Measurements from ENCODE around the gene PAH.

PAH gene

GRCh38 chr12:102954134-102954533 lies 37.1 kb upstream of the PAH start:
- no peak for TF ChIP-seq CTCF (IDR thresholded peaks at IDR 0.05; ENCODE audit: low read depth, low read length, missing control alignments)
- H3K27me3 ChIP-seq (replicated peaks) = peaks cover 60% of the 10 kb centered on the region
- no peak overlapping the region for H3K4me3 ChIP-seq (ENCODE audit: low read depth, low read length)
- no peak for DNase-seq
- in situ Hi-C loops (cut with HindIII; ENCODE audit: low pct_ligation_motif_present, low sequenced_read_pairs) = loop anchor here (25.0 kb wide), 1 partner anchor 583 kb away; no protein-coding TSS in a partner anchor
- no peak overlapping the region for H3K27ac ChIP-seq
- H3K36me3 ChIP-seq (replicated peaks) = no peaks in the 10 kb centered on the region

- no peaks in the 10 kb centered on the region for H3K36me3 ChIP-seq (replicated peaks)
- no peak overlapping the region for H3K4me3 ChIP-seq (ENCODE audit: low read depth, low read length)
- H3K27me3 ChIP-seq (replicated peaks) = peaks cover 52% of the 10 kb centered on the region
- H3K27ac ChIP-seq = no peak overlapping the region
- TF ChIP-seq CTCF (IDR thresholded peaks at IDR 0.05; ENCODE audit: low read depth, low read length, missing control alignments) = no peak
- in situ Hi-C loops (cut with HindIII; ENCODE audit: low pct_ligation_motif_present, low sequenced_read_pairs) = loop anchor here (25.0 kb wide), 1 partner anchor 584 kb away; no protein-coding TSS in a partner anchor
- no peak for DNase-seq
These were observed 36.2 kb upstream of the PAH start for GRCh38 chr12:102953221-102953620.

GRCh38 chr12:102951841-102952240 lies 34.8 kb upstream of the PAH start:
- Histone ChIP-seq H3K27me3 (replicated peaks) (peaks cover 45% of the 10 kb centered on the region), H3K27ac (no peak overlapping the region), H3K36me3 (replicated peaks) (no peaks in the 10 kb centered on the region), H3K4me3 (ENCODE audit: low read depth, low read length) (no peak overlapping the region)
- in situ Hi-C loops (cut with HindIII; ENCODE audit: low pct_ligation_motif_present, low sequenced_read_pairs) = loop anchor here (25.0 kb wide), 1 partner anchor 585 kb away; no protein-coding TSS in a partner anchor
- no peak for TF ChIP-seq CTCF (IDR thresholded peaks at IDR 0.05; ENCODE audit: low read depth, low read length, missing control alignments)
- no peak for DNase-seq

GRCh38 chr12:102950950-102951619 lies 34.0 kb upstream of the PAH start:
- no peak for TF ChIP-seq CTCF (IDR thresholded peaks at IDR 0.05; ENCODE audit: low read depth, low read length, missing control alignments)
- DNase-seq = no peak
- in situ Hi-C loops (cut with HindIII; ENCODE audit: low pct_ligation_motif_present, low sequenced_read_pairs) = loop anchor here (25.0 kb wide), 1 partner anchor 586 kb away; no protein-coding TSS in a partner anchor
- H3K4me3 ChIP-seq (ENCODE audit: low read depth, low read length) = no peak overlapping the region
- no peaks in the 10 kb centered on the region for H3K36me3 ChIP-seq (replicated peaks)
- H3K27me3 ChIP-seq (replicated peaks) = peaks cover 39% of the 10 kb centered on the region
- no peak overlapping the region for H3K27ac ChIP-seq

- no peak overlapping the region for H3K27ac ChIP-seq
- no peak overlapping the region for H3K4me3 ChIP-seq (ENCODE audit: low read depth, low read length)
- DNase-seq = no peak
- H3K27me3 ChIP-seq (replicated peaks) = peaks cover 32% of the 10 kb centered on the region
- no peak for TF ChIP-seq CTCF (IDR thresholded peaks at IDR 0.05; ENCODE audit: low read depth, low read length, missing control alignments)
- in situ Hi-C loops (cut with HindIII; ENCODE audit: low pct_ligation_motif_present, low sequenced_read_pairs) = loop anchor here (25.0 kb wide), 1 partner anchor 587 kb away; no protein-coding TSS in a partner anchor
- no peaks in the 10 kb centered on the region for H3K36me3 ChIP-seq (replicated peaks)
These were observed 33.3 kb upstream of the PAH start for GRCh38 chr12:102950107-102950949.

Measured in brain microvascular endothelial cell (primary cell).